GM10248 (cell line): ENCODE data around the gene ICAM3.

ENCODE experiments used
- CTCF ChIA-PET: fragments of 300-600 bp; sonication (Branson Sonifier 250); formaldehyde crosslinking; extraction: SDS; loops from one replicate; lab custom pipeline; 2021; ENCODE audit warnings: antibody characterized with exemption; lab: Yijun Ruan, JAX
- POLR2A ChIA-PET: fragments of 350-650 bp; sonication (Branson Sonifier 250); formaldehyde crosslinking; extraction: SDS; loops from one replicate; lab custom pipeline; 2020; ENCODE audit warnings: antibody characterized with exemption; lab: Yijun Ruan, JAX
- DNase-seq: peaks from one replicate; pipeline ENCODE4 v3.0.0; 2012; ENCODE audit errors: extremely low spot score
- TF ChIP-seq, protein P1 (sequence below): IDR thresholded peaks from 2 replicates; pipeline ENCODE4 v1.5.1; 2012; ENCODE audit warnings: mild to moderate bottlenecking, low read depth; ENCODE audit errors: extremely low read depth, missing control alignments, control extremely low read depth

The ICAM3 gene

DNA sequence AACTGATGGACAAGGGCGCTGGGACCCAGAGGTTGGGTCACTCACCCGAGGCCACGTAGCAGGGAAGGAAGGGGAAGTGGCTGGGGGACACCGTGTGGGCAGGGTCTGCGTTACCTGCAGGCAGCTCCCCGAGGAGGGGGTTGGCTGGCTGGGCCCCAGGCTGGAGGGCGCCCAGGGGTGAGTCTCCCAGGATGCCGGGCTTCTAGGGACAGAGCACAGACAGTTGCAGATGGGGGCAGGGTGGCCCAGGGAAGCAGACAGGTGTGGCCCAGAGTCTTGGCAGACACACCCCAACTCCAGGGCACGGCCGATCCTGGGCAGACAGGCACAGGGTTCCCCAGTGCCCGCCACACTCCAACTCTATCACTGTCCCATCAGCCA is 18.0 kb downstream of the ICAM3 start:
- CTCF ChIA-PET: interaction anchor here (1.5 to 1.8 kb wide), 2 partner anchors 9 to 68 kb away, joined by 4 to 6 read pairs; no protein-coding TSS in a partner anchor
- POLR2A ChIA-PET: interaction anchor here (0.5 kb wide), 1 partner anchor 10 kb away, joined by 6 read pairs; no protein-coding TSS in a partner anchor
- TF ChIP-seq, protein P1, sequence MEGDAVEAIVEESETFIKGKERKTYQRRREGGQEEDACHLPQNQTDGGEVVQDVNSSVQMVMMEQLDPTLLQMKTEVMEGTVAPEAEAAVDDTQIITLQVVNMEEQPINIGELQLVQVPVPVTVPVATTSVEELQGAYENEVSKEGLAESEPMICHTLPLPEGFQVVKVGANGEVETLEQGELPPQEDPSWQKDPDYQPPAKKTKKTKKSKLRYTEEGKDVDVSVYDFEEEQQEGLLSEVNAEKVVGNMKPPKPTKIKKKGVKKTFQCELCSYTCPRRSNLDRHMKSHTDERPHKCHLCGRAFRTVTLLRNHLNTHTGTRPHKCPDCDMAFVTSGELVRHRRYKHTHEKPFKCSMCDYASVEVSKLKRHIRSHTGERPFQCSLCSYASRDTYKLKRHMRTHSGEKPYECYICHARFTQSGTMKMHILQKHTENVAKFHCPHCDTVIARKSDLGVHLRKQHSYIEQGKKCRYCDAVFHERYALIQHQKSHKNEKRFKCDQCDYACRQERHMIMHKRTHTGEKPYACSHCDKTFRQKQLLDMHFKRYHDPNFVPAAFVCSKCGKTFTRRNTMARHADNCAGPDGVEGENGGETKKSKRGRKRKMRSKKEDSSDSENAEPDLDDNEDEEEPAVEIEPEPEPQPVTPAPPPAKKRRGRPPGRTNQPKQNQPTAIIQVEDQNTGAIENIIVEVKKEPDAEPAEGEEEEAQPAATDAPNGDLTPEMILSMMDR: no peak
- DNase-seq: no peak

DNA sequence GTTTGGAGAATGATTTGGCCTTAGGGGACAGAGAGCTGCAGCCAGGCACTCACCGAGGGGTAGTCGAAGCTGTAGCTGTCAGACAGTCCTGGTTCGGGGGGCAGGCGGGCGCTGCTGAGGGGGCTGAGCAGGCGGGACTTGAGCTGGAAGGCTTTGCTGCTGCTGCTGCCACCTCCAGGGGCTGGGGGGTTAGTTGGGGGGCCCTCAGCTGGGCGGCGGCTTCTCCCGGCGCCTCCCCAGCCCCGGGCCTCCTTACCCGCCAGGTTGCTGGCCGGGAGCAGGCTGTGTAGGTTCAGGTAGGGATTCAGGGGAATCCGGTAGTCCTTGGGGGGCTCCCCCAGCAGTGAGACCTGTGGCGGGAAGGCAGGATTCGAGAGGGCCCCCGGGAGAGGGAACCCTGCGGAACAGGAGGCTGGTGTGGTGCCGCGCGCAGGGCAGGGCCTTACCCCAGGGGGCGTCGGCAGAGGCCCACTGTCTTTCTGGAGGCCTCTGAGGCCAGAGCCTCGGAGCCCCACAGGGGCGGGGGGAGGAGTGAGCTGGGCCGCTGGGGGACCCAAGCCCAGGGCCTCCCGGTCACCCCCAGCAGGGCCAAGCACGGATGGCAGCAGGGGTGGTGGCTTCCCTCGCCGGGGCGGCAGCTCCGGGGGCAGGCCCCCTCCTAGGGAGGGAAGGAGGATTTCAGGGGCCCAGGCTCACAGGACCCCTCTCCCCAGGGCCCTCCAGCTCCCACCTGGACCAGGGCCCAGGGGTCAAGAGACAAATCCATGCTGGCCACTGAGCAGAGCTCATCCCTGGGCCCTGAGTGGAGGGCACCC is 18.6 kb downstream of the ICAM3 start:
- TF ChIP-seq, protein P1: no peak
- POLR2A ChIA-PET: interaction anchor here (0.5 to 0.6 kb wide), 3 partner anchors 10 to 1147 kb away, joined by 3 to 6 read pairs (median 4); no protein-coding TSS in a partner anchor
- CTCF ChIA-PET: interaction anchor here (1.5 to 1.8 kb wide), 2 partner anchors 9 to 68 kb away, joined by 4 to 6 read pairs; no protein-coding TSS in a partner anchor
- DNase-seq: no peak

DNA sequence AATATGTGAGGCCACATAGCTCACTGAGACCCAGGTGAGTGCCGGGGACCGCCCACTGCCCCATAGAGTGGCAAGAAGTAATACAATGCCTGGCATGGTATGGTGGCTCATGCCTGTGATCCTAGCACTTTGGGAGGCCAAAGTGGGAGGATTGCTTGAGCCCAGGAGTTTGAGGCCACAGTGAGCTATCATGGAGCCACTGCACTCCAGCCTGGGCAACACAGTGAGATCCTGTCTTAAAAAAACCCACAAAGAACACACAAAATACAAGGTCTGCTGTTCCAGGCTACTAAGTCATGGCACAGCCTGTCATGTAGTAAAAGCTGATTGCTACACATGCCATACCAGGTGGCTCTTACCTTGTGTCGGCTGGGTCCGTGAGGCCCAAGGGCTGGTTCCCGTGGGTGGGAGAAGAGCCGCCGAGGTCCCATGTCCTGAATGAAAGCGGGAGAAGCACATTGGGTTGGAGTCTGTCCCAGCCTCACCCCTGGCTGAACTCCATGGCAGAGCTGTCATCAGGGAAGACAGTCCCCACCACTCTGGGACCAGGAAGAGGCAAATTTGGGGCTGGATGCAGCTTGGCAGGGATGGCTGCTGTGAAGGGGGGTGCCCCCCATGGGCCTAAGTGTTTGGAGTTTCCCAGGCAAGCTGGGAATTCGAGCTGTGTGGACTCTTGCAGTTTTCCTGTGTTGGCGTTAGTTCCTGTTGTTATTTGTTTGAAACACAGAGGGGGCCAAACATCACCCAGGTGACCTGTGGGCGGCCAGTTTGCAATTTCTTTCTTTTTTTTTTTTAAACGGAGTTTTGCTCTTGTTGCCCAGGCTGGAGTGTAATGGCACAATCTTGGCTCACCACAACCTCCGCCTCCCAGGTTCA is 20.4 kb downstream of the ICAM3 start:
- CTCF ChIA-PET: interaction anchor here (1.3 kb wide), 1 partner anchor 13 kb away, joined by 3 read pairs; no protein-coding TSS in a partner anchor
- POLR2A ChIA-PET: no interaction called here
- TF ChIP-seq, protein P1: no peak
- no peak for DNase-seq

DNA sequence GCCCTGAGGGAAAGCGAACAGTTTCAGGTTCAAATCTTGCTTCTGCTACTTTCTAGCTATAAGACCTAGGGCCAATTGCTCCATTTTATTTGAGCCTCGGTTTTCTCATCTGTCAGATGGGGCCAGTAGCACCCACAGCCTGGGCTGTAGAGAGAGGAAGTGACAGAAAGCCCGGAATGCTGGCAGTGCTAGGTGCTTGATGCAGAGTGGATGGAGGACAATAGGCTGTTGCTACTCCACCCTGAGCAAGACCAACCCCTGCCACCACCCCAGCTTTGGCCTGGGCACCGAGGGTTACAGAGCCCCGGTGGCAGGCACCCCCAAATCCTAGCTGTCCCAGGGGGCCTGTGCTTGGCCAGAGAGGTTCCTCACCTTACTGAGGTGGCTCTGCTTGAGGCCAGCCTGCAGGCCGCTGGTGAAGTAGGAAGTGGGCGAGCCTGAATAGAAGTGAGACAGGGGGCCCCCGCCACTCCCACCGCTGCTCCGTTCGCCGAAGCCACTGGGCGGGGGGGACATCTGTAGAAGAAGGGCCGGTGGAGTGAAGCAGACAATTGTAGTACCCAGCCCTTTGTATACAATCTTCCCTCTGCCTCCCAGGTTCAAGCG is 21.5 kb downstream of the ICAM3 start:
- TF ChIP-seq, protein P1: no peak
- no peak for DNase-seq
- POLR2A ChIA-PET: interaction anchor here (0.6 to 1.8 kb wide), 2 partner anchors 33 to 46 kb away, joined by 4 to 9 read pairs; partner anchors contain the start of gene ICAM1
- CTCF ChIA-PET: interaction anchor here (1.6 kb wide), 1 partner anchor 56 kb away, joined by 3 read pairs; no protein-coding TSS in a partner anchor

DNA sequence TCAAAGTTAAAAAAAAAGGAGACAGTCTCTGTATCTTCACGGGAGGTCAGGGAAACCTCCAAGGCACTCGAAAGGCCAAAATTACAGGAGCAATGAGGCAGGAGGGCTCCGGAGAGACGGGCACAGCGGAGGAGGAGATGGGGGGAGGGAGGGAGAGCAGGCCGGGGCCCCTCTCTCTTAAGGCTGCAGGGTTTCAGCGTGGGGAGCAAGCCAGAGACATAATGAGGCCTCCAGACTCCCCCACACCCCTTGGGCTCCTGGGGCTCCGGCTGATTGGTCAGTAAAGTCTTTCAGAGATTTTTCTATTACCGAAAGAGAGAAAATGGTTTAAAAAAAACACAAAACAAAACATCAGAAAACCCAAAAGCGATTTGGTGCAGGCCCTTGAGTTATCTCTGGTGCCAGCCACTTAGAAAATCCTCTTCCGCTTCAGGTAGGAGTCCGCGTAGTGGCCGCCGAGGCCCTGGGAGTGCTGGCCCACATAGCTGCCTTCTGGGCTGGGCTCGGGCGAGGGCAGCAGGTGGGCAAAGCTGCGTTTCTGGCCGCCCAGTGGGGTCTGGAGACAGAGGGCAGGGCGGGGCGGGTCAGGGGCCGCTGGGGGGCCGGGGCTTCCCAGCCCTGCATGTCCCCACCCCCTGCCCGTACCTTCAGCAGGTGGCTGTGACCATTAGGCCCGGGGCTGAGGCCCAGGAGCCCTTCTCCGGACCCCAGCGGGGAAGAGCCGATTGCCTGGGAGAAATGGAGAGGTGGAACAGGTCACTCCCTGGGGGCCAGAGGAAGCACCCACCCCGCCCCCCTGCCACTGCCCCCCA is 22.2 kb downstream of the ICAM3 start:
- POLR2A ChIA-PET: interaction anchor here (0.6 to 1.8 kb wide), 3 partner anchors 16 to 46 kb away, joined by 4 to 9 read pairs (median 6); partner anchors contain the start of gene ICAM1
- TF ChIP-seq, protein P1: no peak
- no peak for DNase-seq
- CTCF ChIA-PET: interaction anchor here (1.6 to 1.9 kb wide), 2 partner anchors 55 to 74 kb away, joined by 3 to 4 read pairs; no protein-coding TSS in a partner anchor
